Neural crest cell (in vitro differentiated cells): ENCODE measurements around the gene CYGB. TPM values are rescaled to one million over a fixed set of nuclear protein-coding genes. Genes with fewer than 3 reads are reported as not detected.

Source experiments
- DNase-seq: peaks from one replicate; pipeline ENCODE4 v3.0.0; 2021; ENCODE audit warnings: low read depth, mixed read lengths, low spot score
- H3K27ac Mint-ChIP-seq: one replicate; pipeline ENCODE4 v1.8.0; 2021; ENCODE audit warnings: mild to moderate bottlenecking, mixed read lengths; ENCODE audit not compliant: unreplicated experiment
- H3K27me3 Mint-ChIP-seq: 2 replicates; pipeline ENCODE4 v1.8.0; 2021; ENCODE audit warnings: low read depth, mild to moderate bottlenecking, mixed read lengths
- H3K36me3 Mint-ChIP-seq: 2 replicates; pipeline ENCODE4 v1.8.0; 2021; ENCODE audit warnings: low read depth, mild to moderate bottlenecking, mixed read lengths
- H3K4me1 Mint-ChIP-seq: 2 replicates; pipeline ENCODE4 v1.8.0; 2021; ENCODE audit warnings: mixed read lengths
- H3K4me3 Mint-ChIP-seq: one replicate; pipeline ENCODE4 v1.8.0; 2021; ENCODE audit warnings: mild to moderate bottlenecking, mixed read lengths
- H3K9me3 Mint-ChIP-seq: 2 replicates; pipeline ENCODE4 v1.8.0; 2021; ENCODE audit warnings: mixed read lengths
- total RNA-seq: library from RNA; stranded (reverse); gene quantifications from 2 replicates; pipeline ENCODE4 v1.2.1, GENCODE V29; 2021
- TF ChIP-seq, protein P1 (sequence below): fragments of 200-600 bp; sonication (generic); conservative IDR thresholded peaks from 2 replicates; pipeline ENCODE4 v1.5.0; 2021; ENCODE audit warnings: antibody characterized with exemption, mild to moderate bottlenecking

CYGB gene
- total RNA-seq, 1 donor from 2014 or later = 8.7 TPM

DNA sequence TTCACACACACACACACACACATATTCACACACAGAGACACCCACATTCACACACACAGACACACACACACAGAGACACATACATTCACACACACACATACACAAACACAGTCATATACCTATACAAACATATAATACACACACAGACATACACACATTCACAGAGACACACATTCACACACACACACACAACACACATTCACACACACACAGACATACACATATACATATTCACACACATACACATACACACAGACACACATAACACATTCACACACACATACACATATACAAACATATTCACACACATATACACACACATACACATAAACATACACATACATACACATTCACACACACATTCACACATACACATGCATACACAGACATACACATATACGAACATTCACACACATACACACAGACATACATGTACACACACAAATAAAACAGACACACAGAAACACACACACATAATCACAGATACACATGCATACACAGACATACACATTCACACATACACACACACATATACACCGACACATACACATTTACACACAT, 10.2 kb upstream of the CYGB start:
- peaks cover 8% of the 10 kb centered on the region for H3K27me3 Mint-ChIP-seq
- H3K4me3 Mint-ChIP-seq = no peak overlapping the region

DNA sequence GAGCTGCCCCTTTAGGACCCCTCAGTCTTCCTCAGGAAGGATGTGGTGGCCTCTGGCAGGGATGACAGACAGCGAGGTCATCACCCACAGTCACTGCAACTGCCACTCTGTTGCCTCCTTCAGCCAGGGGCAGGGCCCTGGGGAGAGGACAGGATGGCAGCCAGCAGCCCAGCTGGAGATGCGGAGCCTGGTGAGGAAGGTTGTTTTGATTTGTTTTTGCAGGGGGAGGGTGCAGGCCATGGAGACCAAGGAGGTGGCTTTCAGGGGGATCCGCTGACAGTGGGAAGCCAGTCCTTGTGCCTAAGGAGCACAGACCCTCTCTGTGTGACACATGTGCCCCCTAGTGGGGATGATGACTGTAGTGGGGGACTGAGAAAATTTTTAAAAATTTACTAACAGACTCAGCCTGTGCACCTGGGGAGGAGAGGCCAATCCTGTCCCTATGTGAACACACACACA, 9.7 kb upstream of the CYGB start:
- DNase-seq = peak; percentile 74
- Mint-ChIP-seq H3K9me3 (no peaks in the 10 kb centered on the region), H3K36me3 (no peaks in the 10 kb centered on the region), H3K4me1 (peaks cover 21% of the 10 kb centered on the region), H3K27me3 (peaks cover 10% of the 10 kb centered on the region), H3K27ac (no peak overlapping the region), H3K4me3 (no peak overlapping the region)
- TF ChIP-seq, protein P1, sequence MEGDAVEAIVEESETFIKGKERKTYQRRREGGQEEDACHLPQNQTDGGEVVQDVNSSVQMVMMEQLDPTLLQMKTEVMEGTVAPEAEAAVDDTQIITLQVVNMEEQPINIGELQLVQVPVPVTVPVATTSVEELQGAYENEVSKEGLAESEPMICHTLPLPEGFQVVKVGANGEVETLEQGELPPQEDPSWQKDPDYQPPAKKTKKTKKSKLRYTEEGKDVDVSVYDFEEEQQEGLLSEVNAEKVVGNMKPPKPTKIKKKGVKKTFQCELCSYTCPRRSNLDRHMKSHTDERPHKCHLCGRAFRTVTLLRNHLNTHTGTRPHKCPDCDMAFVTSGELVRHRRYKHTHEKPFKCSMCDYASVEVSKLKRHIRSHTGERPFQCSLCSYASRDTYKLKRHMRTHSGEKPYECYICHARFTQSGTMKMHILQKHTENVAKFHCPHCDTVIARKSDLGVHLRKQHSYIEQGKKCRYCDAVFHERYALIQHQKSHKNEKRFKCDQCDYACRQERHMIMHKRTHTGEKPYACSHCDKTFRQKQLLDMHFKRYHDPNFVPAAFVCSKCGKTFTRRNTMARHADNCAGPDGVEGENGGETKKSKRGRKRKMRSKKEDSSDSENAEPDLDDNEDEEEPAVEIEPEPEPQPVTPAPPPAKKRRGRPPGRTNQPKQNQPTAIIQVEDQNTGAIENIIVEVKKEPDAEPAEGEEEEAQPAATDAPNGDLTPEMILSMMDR = peak; percentile 70

More for the DNA sequence above, 10.2 kb upstream of the CYGB start:
- H3K27ac Mint-ChIP-seq = no peak overlapping the region
- TF ChIP-seq, protein P1 = no peak
- no peaks in the 10 kb centered on the region for H3K36me3 Mint-ChIP-seq
- peaks cover 21% of the 10 kb centered on the region for H3K4me1 Mint-ChIP-seq
- no peak for DNase-seq
- H3K9me3 Mint-ChIP-seq = no peaks in the 10 kb centered on the region

DNA sequence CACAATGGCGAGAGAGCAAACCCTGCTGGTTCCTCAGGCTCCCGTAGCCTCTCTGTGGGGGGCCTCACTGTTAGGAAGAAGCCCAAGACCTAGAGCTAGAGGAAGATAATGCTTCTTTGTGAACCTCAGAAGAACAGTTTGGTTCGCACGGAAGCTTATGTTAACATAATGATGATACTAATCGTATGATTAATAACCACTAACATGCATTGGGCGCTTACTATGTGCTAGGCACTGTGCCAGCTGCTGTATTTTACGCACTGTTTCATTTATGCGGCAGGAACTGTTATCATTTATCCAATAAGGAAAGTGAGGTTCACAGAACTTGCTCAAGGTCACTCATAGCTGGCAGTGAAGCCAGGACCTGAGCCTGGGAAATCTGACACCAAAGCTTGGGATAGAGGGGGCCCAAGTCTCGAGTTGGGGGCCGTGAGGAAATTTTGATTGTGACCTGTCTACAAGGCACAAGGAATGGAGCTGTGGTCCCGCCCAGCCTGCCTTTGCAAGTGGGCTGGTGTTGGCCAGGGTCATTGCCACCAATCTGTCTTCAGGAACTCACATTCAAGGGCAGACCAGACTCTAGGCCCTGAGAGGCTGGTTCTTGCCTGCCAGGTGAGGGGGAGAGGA, 9.2 kb upstream of the CYGB start:
- peak overlapping the region; percentile 76 for H3K27ac Mint-ChIP-seq
- H3K4me3 Mint-ChIP-seq = no peak overlapping the region
- H3K4me1 Mint-ChIP-seq = peaks cover 25% of the 10 kb centered on the region
- no peak for DNase-seq
- H3K27me3 Mint-ChIP-seq = peaks cover 10% of the 10 kb centered on the region
- H3K36me3 Mint-ChIP-seq = no peaks in the 10 kb centered on the region
- H3K9me3 Mint-ChIP-seq = no peaks in the 10 kb centered on the region
- TF ChIP-seq, protein P1 = no peak

DNA sequence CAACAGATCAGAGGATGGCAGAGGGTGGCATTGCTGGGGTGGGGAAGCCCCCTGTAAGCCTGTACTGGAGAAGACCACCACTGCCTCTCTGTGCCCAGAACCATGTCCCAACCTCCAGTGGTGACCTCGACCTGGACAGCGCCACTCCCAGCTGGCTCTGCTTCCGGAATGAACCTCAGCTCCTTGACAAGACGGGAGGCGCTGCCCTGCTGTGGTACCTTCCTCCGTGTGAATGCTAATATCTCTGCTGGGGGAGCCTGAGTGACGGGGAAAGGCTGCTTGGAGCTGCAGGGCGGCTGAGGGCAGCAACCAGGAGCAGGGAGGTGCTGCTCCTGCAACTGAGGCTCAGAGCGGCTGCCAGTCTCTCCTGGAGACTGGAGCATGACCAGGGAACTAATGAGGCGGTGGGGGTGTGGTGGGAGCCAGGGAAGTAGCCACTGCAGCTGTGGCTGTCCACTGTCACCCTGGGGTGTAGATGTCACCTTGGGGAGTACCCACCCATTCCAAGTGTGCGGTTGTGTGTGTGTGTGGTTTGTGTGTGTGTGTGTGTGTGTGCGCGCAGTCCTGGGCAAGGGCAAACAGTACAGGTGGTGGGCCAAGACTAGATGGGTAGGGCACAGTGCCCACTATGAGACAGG, 8.5 kb upstream of the CYGB start:
- H3K4me1 Mint-ChIP-seq = peaks cover 30% of the 10 kb centered on the region
- H3K4me3 Mint-ChIP-seq = no peak overlapping the region
- H3K27ac Mint-ChIP-seq = peak overlapping the region; percentile 76
- no peaks in the 10 kb centered on the region for H3K9me3 Mint-ChIP-seq
- TF ChIP-seq, protein P1 = no peak
- no peak for DNase-seq
- H3K27me3 Mint-ChIP-seq = peaks cover 10% of the 10 kb centered on the region
- H3K36me3 Mint-ChIP-seq = no peaks in the 10 kb centered on the region

DNA sequence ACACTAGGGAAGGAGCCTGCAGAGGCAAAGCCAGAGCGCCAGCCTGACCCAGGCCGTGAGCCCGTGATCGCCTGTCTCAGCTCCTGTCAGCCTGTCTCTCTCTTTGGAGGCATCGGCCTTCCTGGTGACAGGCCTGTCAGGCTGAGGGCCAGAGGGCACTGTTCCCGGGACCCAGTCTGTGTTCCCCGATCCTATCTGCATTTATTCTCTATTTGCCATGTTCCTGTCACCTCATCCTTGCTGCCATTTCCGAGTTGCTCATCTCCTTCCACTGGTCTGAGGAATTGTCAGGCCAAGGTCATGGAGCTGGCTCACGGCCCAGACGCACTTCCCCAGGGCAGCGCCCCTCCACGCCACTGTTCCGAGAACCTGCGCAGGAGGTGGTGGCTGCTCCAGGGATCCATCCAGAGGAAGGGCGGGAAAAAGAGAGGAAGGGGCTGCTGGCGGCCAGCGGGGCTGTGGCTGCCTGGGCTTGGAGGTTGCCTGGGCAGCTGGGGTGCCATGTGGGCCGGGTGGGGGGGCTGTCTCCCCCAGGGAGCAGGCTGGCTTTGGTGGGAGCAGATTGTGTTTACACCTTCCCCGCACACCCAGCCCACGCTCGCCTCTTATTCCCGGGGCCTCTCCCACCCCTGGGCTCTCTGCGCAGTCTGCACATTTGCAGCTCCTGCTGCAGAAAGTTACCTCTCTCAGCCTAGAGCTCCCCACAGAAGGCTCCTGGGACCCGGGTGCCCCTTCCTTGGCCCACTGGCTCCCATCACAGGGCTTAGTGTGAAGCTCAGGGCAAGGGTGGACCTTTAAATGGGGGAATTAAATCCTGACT, 7.2 kb upstream of the CYGB start:
- Mint-ChIP-seq H3K27me3 (peaks cover 18% of the 10 kb centered on the region), H3K4me1 (peaks cover 36% of the 10 kb centered on the region), H3K9me3 (no peaks in the 10 kb centered on the region), H3K36me3 (no peaks in the 10 kb centered on the region), H3K4me3 (no peak overlapping the region), H3K27ac (peak overlapping the region; percentile 63)
- no peak for DNase-seq
- TF ChIP-seq, protein P1 = no peak
